GM03348 (cell line): ENCODE results near the gene NTRK2.

Experiments
- DNase-seq: peaks from one replicate; pipeline ENCODE4 v3.0.0; 2012; ENCODE audit warnings: low spot score

NTRK2 gene

GRCh38 chr9:84681516-84682285, 12.2 kb downstream of the NTRK2 start:
- no peak for DNase-seq

GRCh38 chr9:84686068-84686467, 16.5 kb downstream of the NTRK2 start:
- DNase-seq = no peak

GRCh38 chr9:84688956-84689355, 19.4 kb downstream of the NTRK2 start:
- no peak for DNase-seq

GRCh38 chr9:84691634-84692033, 22.1 kb downstream of the NTRK2 start:
- no peak for DNase-seq

- no peak for DNase-seq
Observed at GRCh38 chr9:84694248-84694647, 24.7 kb downstream of the NTRK2 start.

- DNase-seq = no peak
Observed at GRCh38 chr9:84697042-84697441, 27.5 kb downstream of the NTRK2 start.

GRCh38 chr9:84697509-84698114, 28.1 kb downstream of the NTRK2 start:
- peak; percentile 65 for DNase-seq

- no peak for DNase-seq
Observed at GRCh38 chr9:84698323-84698722, 28.8 kb downstream of the NTRK2 start.

GRCh38 chr9:84699984-84700383, 30.5 kb downstream of the NTRK2 start:
- DNase-seq = no peak

GRCh38 chr9:84701801-84702200, 32.3 kb downstream of the NTRK2 start:
- no peak for DNase-seq

- DNase-seq = no peak
Observed at GRCh38 chr9:84702471-84702870, 32.9 kb downstream of the NTRK2 start.

GRCh38 chr9:84703793-84704192, 34.3 kb downstream of the NTRK2 start:
- DNase-seq = no peak

- no peak for DNase-seq
Observed at GRCh38 chr9:84705128-84705527, 35.6 kb downstream of the NTRK2 start.

- DNase-seq = no peak
Observed at GRCh38 chr9:84708400-84708799, 38.9 kb downstream of the NTRK2 start.

- no peak for DNase-seq
Observed at GRCh38 chr9:84709056-84709455, 39.5 kb downstream of the NTRK2 start.

- DNase-seq = no peak
Observed at GRCh38 chr9:84710701-84711397, 41.3 kb downstream of the NTRK2 start.

GRCh38 chr9:84711398-84711777, 41.9 kb downstream of the NTRK2 start:
- no peak for DNase-seq

GRCh38 chr9:84711936-84712335, 42.4 kb downstream of the NTRK2 start:
- no peak for DNase-seq

- no peak for DNase-seq
Observed at GRCh38 chr9:84716217-84716616, 46.7 kb downstream of the NTRK2 start.

GRCh38 chr9:84718476-84718875, 48.9 kb downstream of the NTRK2 start:
- DNase-seq = no peak

GRCh38 chr9:84722388-84722989, 53.0 kb downstream of the NTRK2 start:
- no peak for DNase-seq

GRCh38 chr9:84723426-84723825, 53.9 kb downstream of the NTRK2 start:
- no peak for DNase-seq

- DNase-seq = no peak
Observed at GRCh38 chr9:84731696-84732095, 62.2 kb downstream of the NTRK2 start.
